Glutamatergic neuron (in vitro differentiated cells): ENCODE measurements around the gene RPL32. TPM values are rescaled to one million over a fixed set of nuclear protein-coding genes. Genes with fewer than 3 reads are reported as not detected.

Experiments used
- DNase-seq: peaks from one replicate; pipeline ENCODE4 v3.0.0; 2022
- H3K27ac Mint-ChIP-seq: one replicate; pipeline ENCODE4 v1.8.0; 2020; ENCODE audit warnings: mild to moderate bottlenecking, mixed read lengths, inconsistent platforms; ENCODE audit not compliant: unreplicated experiment
- H3K27me3 Mint-ChIP-seq: one replicate; pipeline ENCODE4 v1.8.0; 2020; ENCODE audit warnings: mild to moderate bottlenecking, moderate library complexity, mixed read lengths, inconsistent platforms; ENCODE audit not compliant: unreplicated experiment
- H3K36me3 Mint-ChIP-seq: one replicate; pipeline ENCODE4 v1.8.0; 2020; ENCODE audit warnings: mild to moderate bottlenecking, mixed read lengths, inconsistent platforms; ENCODE audit not compliant: unreplicated experiment
- H3K4me1 Mint-ChIP-seq: one replicate; pipeline ENCODE4 v1.8.0; 2020; ENCODE audit warnings: mild to moderate bottlenecking, low read depth, mixed read lengths, inconsistent platforms; ENCODE audit not compliant: unreplicated experiment
- H3K4me3 Mint-ChIP-seq: one replicate; pipeline ENCODE4 v1.8.0; 2020; ENCODE audit warnings: mild to moderate bottlenecking, mixed read lengths, inconsistent platforms; ENCODE audit not compliant: unreplicated experiment
- H3K9me3 Mint-ChIP-seq: one replicate; pipeline ENCODE4 v1.8.0; 2020; ENCODE audit warnings: mild to moderate bottlenecking, moderate library complexity, mixed read lengths, inconsistent platforms; ENCODE audit not compliant: unreplicated experiment
- total RNA-seq: library from RNA; stranded (reverse); fragmentation: NEBNext Ultra II Directional; extraction: Animal tissue kit (Norgen Biotek cat#: 25700); gene quantifications from one replicate; pipeline ENCODE4 v1.2.1, GENCODE V29; 2021; ENCODE audit not compliant: unreplicated experiment
- TF ChIP-seq, protein P1 (sequence below): fragments of 200-600 bp; sonication (generic); IDR thresholded peaks from one replicate; pipeline ENCODE4 v1.5.0; 2021; ENCODE audit not compliant: partially characterized antibody, unreplicated experiment

RPL32 gene
- total RNA-seq, 1 donor from 2014 or later: 966 TPM

DNA sequence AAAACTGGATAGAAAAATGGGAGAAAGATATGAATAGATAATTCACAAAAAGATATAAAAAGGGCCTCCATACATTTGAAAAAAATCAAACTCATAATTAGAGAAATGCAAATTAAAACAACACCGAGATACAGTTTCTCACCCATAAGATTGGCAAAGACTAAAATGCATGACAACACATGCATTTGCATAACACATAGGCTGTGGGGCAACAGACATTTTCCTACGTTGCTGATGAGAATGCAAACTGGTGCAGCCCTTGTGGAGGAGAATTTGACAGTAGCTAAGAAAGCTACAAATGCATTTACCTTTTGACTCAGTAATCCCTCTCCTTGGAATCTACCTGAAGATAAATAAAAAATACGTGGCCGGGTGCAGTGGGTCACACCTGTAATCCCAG, 56.3 kb downstream of the RPL32 start:
- peaks cover 1% of the 10 kb centered on the region for H3K9me3 Mint-ChIP-seq
- H3K36me3 Mint-ChIP-seq: no peaks in the 10 kb centered on the region
- H3K27me3 Mint-ChIP-seq: no peaks in the 10 kb centered on the region
- TF ChIP-seq, protein P1, sequence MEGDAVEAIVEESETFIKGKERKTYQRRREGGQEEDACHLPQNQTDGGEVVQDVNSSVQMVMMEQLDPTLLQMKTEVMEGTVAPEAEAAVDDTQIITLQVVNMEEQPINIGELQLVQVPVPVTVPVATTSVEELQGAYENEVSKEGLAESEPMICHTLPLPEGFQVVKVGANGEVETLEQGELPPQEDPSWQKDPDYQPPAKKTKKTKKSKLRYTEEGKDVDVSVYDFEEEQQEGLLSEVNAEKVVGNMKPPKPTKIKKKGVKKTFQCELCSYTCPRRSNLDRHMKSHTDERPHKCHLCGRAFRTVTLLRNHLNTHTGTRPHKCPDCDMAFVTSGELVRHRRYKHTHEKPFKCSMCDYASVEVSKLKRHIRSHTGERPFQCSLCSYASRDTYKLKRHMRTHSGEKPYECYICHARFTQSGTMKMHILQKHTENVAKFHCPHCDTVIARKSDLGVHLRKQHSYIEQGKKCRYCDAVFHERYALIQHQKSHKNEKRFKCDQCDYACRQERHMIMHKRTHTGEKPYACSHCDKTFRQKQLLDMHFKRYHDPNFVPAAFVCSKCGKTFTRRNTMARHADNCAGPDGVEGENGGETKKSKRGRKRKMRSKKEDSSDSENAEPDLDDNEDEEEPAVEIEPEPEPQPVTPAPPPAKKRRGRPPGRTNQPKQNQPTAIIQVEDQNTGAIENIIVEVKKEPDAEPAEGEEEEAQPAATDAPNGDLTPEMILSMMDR: no peak
- no peak for DNase-seq
- no peak overlapping the region for H3K27ac Mint-ChIP-seq
- H3K4me3 Mint-ChIP-seq: no peak overlapping the region
- no peaks in the 10 kb centered on the region for H3K4me1 Mint-ChIP-seq

Other genes with a start within 250 kb of the RPL32 start
- gene RAF1, start 177.4 kb downstream of the RPL32 start, total RNA-seq: 185 TPM
- not detected for gene TMEM40, start 82.3 kb downstream of the RPL32 start, total RNA-seq
- 8.8 TPM for gene CAND2, start 44.9 kb downstream of the RPL32 start, total RNA-seq
- 211 TPM for gene IQSEC1, start 231.9 kb upstream of the RPL32 start, total RNA-seq